K562 (cell line): ENCODE results near the gene INSIG1. TPM values are rescaled to one million over a fixed set of nuclear protein-coding genes. Genes with fewer than 3 reads are reported as not detected.

Experiments used
- BCOR ChIP-seq: fragments of 450-650 bp; IDR thresholded peaks from 2 replicates; pipeline ENCODE4 v1.6.1; 2016
- ELF2 ChIP-seq: fragments of 250-450 bp; sonication (Bioruptor Pico); IDR thresholded peaks from 2 replicates; pipeline ENCODE4 v1.5.0; 2021; ENCODE audit warnings: mild to moderate bottlenecking
- FOXP4 ChIP-seq: sonication (generic); formaldehyde crosslinking; IDR thresholded peaks from 2 replicates; pipeline ENCODE4 v1.8.0; 2022; ENCODE audit warnings: mild to moderate bottlenecking, missing genetic modification reagents, borderline replicate concordance
- MTA2 ChIP-seq: fragments of 450-650 bp; IDR thresholded peaks from 2 replicates; pipeline ENCODE4 v1.6.1; 2016; ENCODE audit warnings: low read depth
- MTA3 ChIP-seq: fragments of 450-650 bp; formaldehyde crosslinking; IDR thresholded peaks from 2 replicates; pipeline ENCODE4 v1.6.1; 2017; ENCODE audit warnings: mild to moderate bottlenecking, borderline replicate concordance
- MYC ChIP-seq, 2 experiments: fragments of 250-450 bp in 1 of 2; sonication (Bioruptor Pico) in 1 of 2; IDR thresholded peaks; 2 replicates each; pipeline versions ENCODE4 v1.5.1 to v1.6.1; 2012 to 2021; ENCODE audit warnings: low read depth in 2 of 2, borderline replicate concordance in 1 of 2, improper control_type of control experiment in 1 of 2, low read length in 1 of 2, mild to moderate bottlenecking in 1 of 2, moderate library complexity in 1 of 2
- ZBTB7A ChIP-seq: IDR thresholded peaks from 2 replicates; pipeline ENCODE4 v1.6.1; 2011; ENCODE audit warnings: low read depth, mild to moderate bottlenecking, low read length, moderate library complexity, borderline replicate concordance; ENCODE audit not compliant: control insufficient read depth
- ZC3H4 ChIP-seq: sonication (generic); formaldehyde crosslinking; IDR thresholded peaks from 2 replicates; pipeline ENCODE4 v1.9.0; 2021; ENCODE audit warnings: missing genetic modification reagents, borderline replicate concordance
- ZFP91 ChIP-seq: sonication (generic); formaldehyde crosslinking; IDR thresholded peaks from 2 replicates; pipeline ENCODE4 v1.8.0; 2022; ENCODE audit warnings: mild to moderate bottlenecking, missing genetic modification reagents
- polyA plus RNA-seq, 8 experiments: library from polyadenylated mRNA; depleted of rRNA in 4 of 8; stranded (reverse) in 5 of 8; unstranded in 3 of 8; fragments of >200 nt; fragmentation: Nextera tagmentation in 2 of 8; fragmentation: Illumina TruSeq in 1 of 8; extraction: Ambion mirVana in 2 of 8; extraction: Trizol in 1 of 8; gene quantifications; 2 replicates each; pipeline versions ENCODE4 v1.2.1 to v1.2.3, GENCODE V29; 2011 to 2014; ENCODE audit warnings: inconsistent platforms in 1 of 8, missing spikeins in 1 of 8
- total RNA-seq, 7 experiments: library from RNA; depleted of rRNA in 6 of 7; stranded (reverse); fragments of >200 nt in 6 of 7; fragmentation: Illumina TruSeq in 2 of 7; extraction: Trizol in 2 of 7; gene quantifications; 2 replicates each; pipeline versions ENCODE4 v1.2.1 to v1.2.3, GENCODE V29; 2011 to 2021; ENCODE audit warnings: low replicate concordance in 1 of 7

The INSIG1 gene
- total and polyA plus RNA-seq, 9 of the 15 experiments (the other 6 are each of a cell fraction or from before 2014, with no cell fraction given): 57.1 to 787 (median 238) TPM

DNA sequence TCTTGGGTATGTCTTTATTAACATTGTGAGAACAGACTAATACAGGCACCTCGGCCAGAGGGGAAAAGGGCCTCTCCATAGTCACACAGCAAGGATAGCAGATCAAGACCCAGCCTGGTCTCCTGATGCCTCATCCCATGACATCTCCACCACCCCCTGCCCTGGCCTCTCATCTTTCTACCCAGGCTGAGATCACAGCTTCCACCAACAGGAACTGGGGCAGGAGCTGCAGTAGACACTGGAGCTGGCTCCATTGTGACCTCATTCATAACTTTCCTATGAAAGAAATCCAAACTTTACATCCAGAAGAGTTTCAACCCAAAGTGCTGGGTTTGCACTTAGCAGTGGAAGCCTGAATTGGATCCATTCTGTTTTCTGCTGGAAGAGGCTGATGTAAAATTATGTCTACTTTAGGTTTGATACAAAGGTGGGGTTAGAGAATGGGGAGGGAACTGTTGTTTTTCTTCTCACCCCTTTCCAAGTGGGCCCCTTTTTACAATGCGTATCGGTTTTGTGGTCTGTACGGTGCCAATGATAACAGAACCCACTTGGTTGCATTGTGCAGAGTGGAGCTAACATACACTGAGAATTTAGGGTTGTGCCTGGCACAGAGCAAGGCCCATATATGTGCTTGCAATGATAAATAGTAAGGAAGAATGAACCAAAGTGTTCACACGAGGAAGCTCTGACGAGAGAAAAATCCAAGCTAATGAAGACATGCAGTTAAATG, 28.6 kb upstream of the INSIG1 start (continued):
- TF ChIP-seq FOXP4 (CRISPR knock-in tag) (no peak), ZBTB7A (no peak), MYC (IDR thresholded peaks at IDR 0.05; ENCODE audit: low read depth, low read length) (no peak), MYC (CRISPR knock-in tag; IDR thresholded peaks at IDR 0.05; ENCODE audit: borderline replicate concordance, low read depth) (no peak), ZC3H4 (CRISPR knock-in tag) (no peak), ZFP91 (CRISPR knock-in tag) (no peak), MTA3 (no peak), MTA2 (no peak), ELF2 (no peak), BCOR (no peak)
